A673 (cell line): ENCODE results near the gene RRAS2. TPM values are rescaled to one million over a fixed set of nuclear protein-coding genes. Genes with fewer than 3 reads are reported as not detected.

ENCODE experiments used
- BruUV-seq: library from RNA; stranded (reverse); fragments of 400-500 nt; replicated peaks from 2 replicates; lab custom pipeline; 2021; lab: Mats Ljungman, UMichigan
- CTCF ChIA-PET: fragments of 300-600 bp; sonication (Branson Sonifier 250); formaldehyde crosslinking; loops from one replicate; lab custom pipeline; 2022; ENCODE audit warnings: antibody characterized with exemption; lab: Charles Lee
- POLR2A ChIA-PET: fragments of 300-600 bp; sonication (Branson Sonifier 250); formaldehyde crosslinking; loops from one replicate; lab custom pipeline; 2022; ENCODE audit warnings: antibody characterized with exemption; ENCODE audit not compliant: low non-redundant PET; lab: Charles Lee
- DNase-seq: peaks from one replicate; pipeline ENCODE4 v3.0.0-alpha.2; 2015; ENCODE audit warnings: low spot score
- H3K27ac ChIP-seq: fragments of 200-600 bp; sonication (generic); 2 replicates; pipeline ENCODE4 v1.5.1; 2016; ENCODE audit warnings: mixed run types, low read depth, mild to moderate bottlenecking, mixed read lengths, antibody characterized with exemption, low read length; ENCODE audit not compliant: poor library complexity, severe bottlenecking
- H3K27me3 ChIP-seq: fragments of 200-600 bp; sonication (generic); replicated peaks from 2 replicates; pipeline ENCODE4 v1.6.1; 2017; ENCODE audit warnings: mixed run types, low read depth, mild to moderate bottlenecking, mixed read lengths, antibody characterized with exemption, low read length; ENCODE audit not compliant: insufficient read depth, poor library complexity
- H3K36me3 ChIP-seq: fragments of 200-600 bp; sonication (generic); 2 replicates; pipeline ENCODE4 v1.6.1; 2016; ENCODE audit warnings: mixed run types, mild to moderate bottlenecking, mixed read lengths, antibody characterized with exemption, low read length; ENCODE audit not compliant: insufficient read depth, poor library complexity, severe bottlenecking
- H3K4me1 ChIP-seq: fragments of 200-600 bp; sonication (generic); 2 replicates; pipeline ENCODE4 v1.6.1; 2017; ENCODE audit warnings: mixed run types, mild to moderate bottlenecking, mixed read lengths, antibody characterized with exemption, low read length; ENCODE audit not compliant: insufficient read depth, poor library complexity, severe bottlenecking
- H3K4me3 ChIP-seq: fragments of 200-600 bp; sonication (generic); 2 replicates; pipeline ENCODE4 v1.5.1; 2016; ENCODE audit warnings: low read depth, mixed run types, mild to moderate bottlenecking, mixed read lengths, low read length; ENCODE audit not compliant: poor library complexity, severe bottlenecking
- H3K9me3 ChIP-seq: fragments of 200-600 bp; sonication (generic); 2 replicates; pipeline ENCODE4 v1.6.1; 2016; ENCODE audit warnings: mixed run types, low read depth, mild to moderate bottlenecking, mixed read lengths, antibody characterized with exemption, low read length; ENCODE audit not compliant: poor library complexity, severe bottlenecking
- EZH2 ChIP-seq: fragments of 200-600 bp; sonication (generic); IDR thresholded peaks from 2 replicates; pipeline ENCODE4 v1.6.1; 2017; ENCODE audit warnings: borderline replicate concordance, low read depth, mild to moderate bottlenecking, mixed read lengths, antibody characterized with exemption, low read length; ENCODE audit not compliant: poor library complexity, severe bottlenecking
- intact Hi-C: fragments of 100-400 bp; cut with micrococcal nuclease; formaldehyde crosslinking; loops from one replicate; pipeline ENCODE4 v1.10.0; 2022; ENCODE audit not compliant: unreplicated experiment
- total RNA-seq: library from RNA; stranded (reverse); gene quantifications from 2 replicates; pipeline ENCODE4 v1.2.3, GENCODE V29; 2021
- TF ChIP-seq, protein P1 (sequence below): fragments of 300-800, 200-600 bp; sonication (generic); conservative IDR thresholded peaks from 2 replicates; pipeline ENCODE4 v1.5.1; 2017; ENCODE audit warnings: low read depth, mild to moderate bottlenecking, antibody characterized with exemption, low read length, moderate library complexity, mixed read lengths

The RRAS2 gene
- total RNA-seq, 1 experiment from 2014 or later, result 23.3 TPM

DNA sequence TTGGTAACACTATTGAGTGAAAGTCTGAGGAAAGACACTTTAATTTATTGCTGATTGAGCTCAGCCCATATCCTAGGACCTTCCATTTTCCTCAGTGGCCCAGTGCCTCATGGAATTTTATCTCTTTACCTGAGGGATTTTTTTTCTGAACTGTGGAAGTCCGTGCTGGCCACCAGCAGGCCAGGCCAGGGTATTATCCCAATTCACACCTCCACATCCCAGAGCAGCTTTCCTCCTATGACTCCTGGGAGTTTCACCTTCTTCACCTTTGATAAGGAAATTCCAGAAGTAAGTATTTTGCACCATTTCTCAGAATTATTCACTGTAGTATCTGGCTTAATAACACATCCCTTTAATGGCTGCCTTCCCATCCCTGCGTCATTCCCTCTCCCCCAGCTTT, 13.0 kb upstream of the RRAS2 start:
- BruUV-seq, result no TSS peak
- TF ChIP-seq, protein P1, sequence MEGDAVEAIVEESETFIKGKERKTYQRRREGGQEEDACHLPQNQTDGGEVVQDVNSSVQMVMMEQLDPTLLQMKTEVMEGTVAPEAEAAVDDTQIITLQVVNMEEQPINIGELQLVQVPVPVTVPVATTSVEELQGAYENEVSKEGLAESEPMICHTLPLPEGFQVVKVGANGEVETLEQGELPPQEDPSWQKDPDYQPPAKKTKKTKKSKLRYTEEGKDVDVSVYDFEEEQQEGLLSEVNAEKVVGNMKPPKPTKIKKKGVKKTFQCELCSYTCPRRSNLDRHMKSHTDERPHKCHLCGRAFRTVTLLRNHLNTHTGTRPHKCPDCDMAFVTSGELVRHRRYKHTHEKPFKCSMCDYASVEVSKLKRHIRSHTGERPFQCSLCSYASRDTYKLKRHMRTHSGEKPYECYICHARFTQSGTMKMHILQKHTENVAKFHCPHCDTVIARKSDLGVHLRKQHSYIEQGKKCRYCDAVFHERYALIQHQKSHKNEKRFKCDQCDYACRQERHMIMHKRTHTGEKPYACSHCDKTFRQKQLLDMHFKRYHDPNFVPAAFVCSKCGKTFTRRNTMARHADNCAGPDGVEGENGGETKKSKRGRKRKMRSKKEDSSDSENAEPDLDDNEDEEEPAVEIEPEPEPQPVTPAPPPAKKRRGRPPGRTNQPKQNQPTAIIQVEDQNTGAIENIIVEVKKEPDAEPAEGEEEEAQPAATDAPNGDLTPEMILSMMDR, result no peak
- no peak for TF ChIP-seq EZH2
- Histone ChIP-seq H3K4me3 (no peak overlapping the region), H3K9me3 (no peaks in the 10 kb centered on the region), H3K27ac (no peak overlapping the region), H3K4me1 (no peaks in the 10 kb centered on the region), H3K36me3 (no peaks in the 10 kb centered on the region), H3K27me3 (no peaks in the 10 kb centered on the region)
- intact Hi-C loops, result no loop called here
- CTCF ChIA-PET, result no interaction called here
- POLR2A ChIA-PET, result no interaction called here
- no peak for DNase-seq

DNA sequence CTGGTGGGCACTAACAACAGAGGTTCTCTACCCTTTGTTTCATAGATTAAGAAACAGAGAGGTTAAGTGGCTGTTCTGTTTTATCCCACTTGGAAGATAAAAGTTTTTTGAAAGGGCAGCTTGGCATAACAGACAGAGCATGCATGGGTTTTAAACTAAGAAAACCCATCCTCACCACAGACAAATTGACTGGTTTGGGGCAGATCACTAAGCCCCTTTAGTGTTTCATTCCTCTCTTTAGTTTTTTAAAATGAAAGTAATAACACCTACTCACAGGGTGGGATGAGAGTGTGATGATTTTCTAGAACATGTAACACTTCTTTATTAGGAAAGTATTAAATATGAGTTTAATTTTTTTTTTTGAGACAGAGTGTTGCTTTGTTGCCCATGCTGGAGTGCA, 12.3 kb upstream of the RRAS2 start:
- no peak for DNase-seq
- Histone ChIP-seq H3K27me3 (no peaks in the 10 kb centered on the region), H3K36me3 (no peaks in the 10 kb centered on the region), H3K9me3 (no peaks in the 10 kb centered on the region), H3K4me1 (no peaks in the 10 kb centered on the region), H3K27ac (no peak overlapping the region), H3K4me3 (no peak overlapping the region)
- TF ChIP-seq EZH2, result no peak
- TF ChIP-seq, protein P1, result no peak
- POLR2A ChIA-PET, result no interaction called here
- BruUV-seq, result no TSS peak
- intact Hi-C loops, result no loop called here
- CTCF ChIA-PET, result interaction anchor here (0.8 kb wide), 1 partner anchor 416 kb away, joined by 3 read pairs; no protein-coding TSS in a partner anchor

DNA sequence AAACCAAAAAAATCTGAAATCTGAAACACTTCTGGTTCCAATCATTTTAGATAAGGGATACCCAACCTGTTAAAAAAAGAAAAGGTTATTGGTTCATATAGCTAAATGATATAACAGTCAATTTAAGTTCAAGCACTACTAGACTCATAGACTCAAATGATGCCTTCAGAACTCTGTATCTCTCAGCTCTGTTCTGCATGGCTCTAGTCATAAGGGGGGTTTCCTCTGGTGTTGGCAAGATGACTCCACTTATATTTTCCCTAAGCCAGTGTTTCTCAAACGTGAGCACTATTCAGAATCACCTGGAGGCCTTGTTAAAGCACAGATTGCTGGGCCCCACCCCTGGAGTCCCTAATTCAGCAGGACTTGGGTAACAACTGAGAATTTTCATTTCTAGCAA, 11.5 kb upstream of the RRAS2 start:
- intact Hi-C loops, result no loop called here
- ChIA-PET POLR2A (no interaction called here), CTCF (no interaction called here)

More for the DNA sequence above, 11.5 kb upstream of the RRAS2 start:
- H3K36me3 ChIP-seq, result no peaks in the 10 kb centered on the region
- no peaks in the 10 kb centered on the region for H3K9me3 ChIP-seq
- TF ChIP-seq, protein P1, result no peak
- TF ChIP-seq EZH2, result no peak
- no peak for DNase-seq
- H3K4me1 ChIP-seq, result no peaks in the 10 kb centered on the region
- H3K27me3 ChIP-seq, result no peaks in the 10 kb centered on the region
- H3K27ac ChIP-seq, result no peak overlapping the region
- H3K4me3 ChIP-seq, result no peak overlapping the region
- no TSS peak for BruUV-seq
